GM18951 (cell line): ENCODE data around the gene IL17A.

Experiments
- POLR2A ChIP-seq: IDR thresholded peaks from 4 replicates; pipeline ENCODE4 v1.6.1; 2011; ENCODE audit warnings: mild to moderate bottlenecking; ENCODE audit not compliant: insufficient read length, insufficient read depth; ENCODE audit errors: extremely low read depth
- in situ Hi-C: fragments of 300-500 bp; cut with MboI; formaldehyde crosslinking; loops from one replicate; pipeline ENCODE4 v1.12.0; 2022; ENCODE audit warnings: low sequenced_read_pairs, mixed read lengths, inconsistent platforms; ENCODE audit not compliant: unreplicated experiment

The IL17A gene

GRCh38 chr6:52154381-52154780 lies 31.8 kb upstream of the IL17A start:
- TF ChIP-seq POLR2A = no peak
- in situ Hi-C loops = loop anchor here (25.0 kb wide), 1 partner anchor 233 kb away; no protein-coding TSS in a partner anchor

DNA sequence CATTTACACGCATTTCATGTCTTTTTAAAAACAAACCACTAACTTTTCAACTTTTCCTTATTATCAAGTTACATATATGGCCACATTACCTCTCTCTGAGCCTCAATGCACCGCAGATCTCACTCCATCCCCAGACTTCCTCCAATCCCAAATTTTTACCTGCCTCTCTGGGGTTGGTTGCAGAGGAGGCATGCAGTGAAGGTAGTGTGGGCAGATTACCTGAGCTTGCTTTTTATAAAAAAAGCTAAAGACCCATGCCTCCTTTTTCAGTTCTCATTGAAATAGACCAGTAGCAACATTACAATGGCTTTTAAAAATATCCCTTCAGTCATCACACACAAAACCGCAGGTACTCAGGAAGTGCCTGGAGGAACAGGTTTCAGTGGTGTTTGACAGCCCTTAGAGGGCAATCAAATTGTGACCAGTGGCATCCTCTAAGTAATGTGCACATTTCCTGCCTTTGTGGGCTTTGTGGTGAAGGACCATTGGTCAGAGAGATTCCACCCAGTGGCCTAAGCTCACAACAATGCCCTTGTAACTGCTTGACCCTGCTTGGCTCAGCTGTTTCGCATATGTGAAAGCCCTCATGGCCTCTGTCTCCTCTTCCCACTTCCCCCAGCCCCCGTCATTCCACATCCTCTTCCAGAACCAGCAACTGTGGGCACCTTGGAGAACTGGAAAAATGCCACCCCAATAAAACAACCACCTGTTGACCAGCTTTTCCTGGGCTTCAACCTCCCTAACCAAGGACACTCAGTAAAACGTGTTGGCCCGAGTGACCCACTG lies 30.2 kb upstream of the IL17A start:
- in situ Hi-C loops = loop anchor here (25.0 kb wide), 1 partner anchor 231 kb away; no protein-coding TSS in a partner anchor
- no peak for TF ChIP-seq POLR2A

- no peak for TF ChIP-seq POLR2A
- in situ Hi-C loops = loop anchor here (25.0 kb wide), 1 partner anchor 230 kb away; no protein-coding TSS in a partner anchor
Observed at GRCh38 chr6:52157301-52157941, 28.8 kb upstream of the IL17A start.

GRCh38 chr6:52160472-52161104 lies 25.6 kb upstream of the IL17A start:
- in situ Hi-C loops = loop anchor here (25.0 kb wide), 1 partner anchor 227 kb away; no protein-coding TSS in a partner anchor
- no peak for TF ChIP-seq POLR2A

DNA sequence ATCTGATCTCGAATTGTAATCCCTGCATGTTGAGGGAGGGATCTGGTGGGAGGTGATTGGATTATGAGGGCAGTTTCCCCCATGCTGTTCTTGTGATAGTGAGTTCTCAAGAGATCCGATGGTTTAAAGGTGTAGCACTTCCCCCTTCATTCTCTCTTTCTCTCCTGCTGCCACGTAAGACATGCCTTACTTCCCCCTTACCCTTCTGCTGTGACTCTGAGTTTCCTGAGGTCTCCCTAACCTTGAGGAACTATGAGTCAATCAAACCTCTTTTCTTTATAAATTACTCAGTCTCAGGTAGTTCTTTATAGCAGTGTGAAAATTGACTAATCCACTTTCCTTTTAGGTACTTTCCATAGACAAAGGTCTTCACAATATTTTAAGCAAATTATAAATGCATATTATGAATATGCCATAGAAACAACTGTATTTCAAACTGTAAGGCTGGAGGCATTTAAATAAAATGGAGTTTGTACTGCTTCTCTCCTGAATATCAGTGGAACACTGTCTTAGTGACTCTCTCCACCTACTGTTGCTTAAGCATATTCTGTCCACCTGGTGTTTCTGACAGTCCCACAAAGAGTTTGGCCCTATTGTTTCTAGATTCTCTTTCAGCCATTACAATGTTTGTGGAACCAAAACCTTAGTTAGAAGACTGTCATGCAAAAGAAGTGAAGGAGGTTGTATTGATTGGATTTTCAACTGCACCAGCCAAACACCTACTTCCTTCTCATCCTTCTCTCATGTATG lies 24.3 kb upstream of the IL17A start:
- no peak for TF ChIP-seq POLR2A
- in situ Hi-C loops = loop anchor here (25.0 kb wide), 1 partner anchor 225 kb away; no protein-coding TSS in a partner anchor

DNA sequence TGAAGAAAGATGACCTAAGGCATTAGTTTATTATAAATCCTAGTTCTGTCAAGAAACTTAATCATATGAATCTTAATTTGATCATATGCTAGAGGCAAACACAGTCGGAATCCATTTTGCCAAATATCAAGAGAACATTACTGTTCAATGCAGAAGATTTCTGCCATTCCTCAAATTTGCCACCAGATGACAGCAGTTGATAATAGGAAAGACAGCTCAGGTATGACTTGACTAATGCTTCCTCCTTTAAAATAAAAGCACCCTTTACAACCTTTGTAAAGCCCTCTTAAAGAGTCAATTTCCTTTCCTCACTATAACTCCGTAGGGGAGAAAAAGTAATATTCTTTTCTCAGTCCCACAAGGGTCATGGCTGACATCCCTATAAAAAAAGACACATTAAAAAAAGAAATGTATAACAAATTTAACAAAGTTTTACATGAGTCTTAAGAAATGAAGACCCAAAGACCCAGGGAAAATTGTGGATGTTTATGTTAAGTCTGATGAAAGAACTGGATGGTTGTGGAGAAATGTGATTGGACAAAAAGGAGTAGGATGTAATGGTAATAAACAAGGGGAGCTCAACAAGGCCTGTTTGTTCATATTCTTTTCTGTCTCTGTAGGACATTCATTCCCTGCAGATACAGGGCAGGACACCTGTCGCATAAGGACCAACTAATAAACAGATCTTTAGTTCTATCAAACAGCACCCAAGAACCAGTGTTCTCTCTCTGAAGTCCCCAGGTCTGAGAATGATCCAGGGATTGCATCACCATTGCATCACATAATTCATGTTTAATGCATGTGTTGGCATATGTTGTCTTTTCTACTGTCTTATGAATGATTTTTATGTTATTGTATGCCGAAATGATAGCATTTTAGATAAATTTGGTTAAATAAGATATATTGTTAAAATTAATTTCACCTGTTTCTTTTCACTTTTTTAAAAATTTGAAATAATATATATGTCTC lies 23.0 kb upstream of the IL17A start:
- in situ Hi-C loops = loop anchor here (25.0 kb wide), 1 partner anchor 224 kb away; no protein-coding TSS in a partner anchor
- TF ChIP-seq POLR2A = no peak

DNA sequence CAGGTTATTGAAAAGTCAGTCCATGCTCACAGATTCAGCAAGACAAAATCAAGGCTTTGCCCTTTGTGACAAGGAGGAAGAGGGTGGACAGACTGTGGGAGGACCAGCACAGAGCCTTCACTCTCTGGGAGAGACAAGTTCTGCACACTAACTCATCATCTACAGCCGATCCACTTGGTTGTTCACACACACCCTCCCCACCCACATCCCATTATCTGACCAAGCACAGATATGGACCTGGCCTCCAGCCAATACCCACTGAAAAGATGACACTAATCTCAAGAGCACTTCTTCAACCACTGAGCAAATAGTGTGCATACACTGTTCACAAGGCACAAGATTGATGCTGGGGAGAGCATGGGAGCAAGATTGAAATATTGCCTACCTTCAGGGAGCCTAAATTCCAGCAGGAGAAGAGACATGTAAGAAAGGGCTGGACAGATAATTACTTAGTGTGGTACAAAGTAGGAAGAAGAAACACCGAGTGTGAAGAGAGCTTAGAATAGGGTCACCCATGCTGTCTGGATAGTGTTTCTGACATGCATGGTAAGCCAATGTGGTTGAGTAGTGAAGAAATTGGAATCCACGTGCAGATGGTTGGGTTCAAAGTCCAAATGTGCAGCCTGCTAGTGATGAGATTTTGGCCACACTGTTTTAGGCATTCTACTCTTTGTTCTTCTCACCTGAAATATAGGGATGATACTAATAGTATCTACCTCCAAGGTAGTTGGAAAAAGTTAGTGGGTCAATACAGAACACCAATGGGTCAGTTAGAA lies 21.7 kb upstream of the IL17A start:
- in situ Hi-C loops = loop anchor here (5.0 to 25.0 kb wide), 2 partner anchors 93 to 223 kb away; no protein-coding TSS in a partner anchor
- TF ChIP-seq POLR2A = no peak

GRCh38 chr6:52167267-52167666 lies 18.9 kb upstream of the IL17A start:
- in situ Hi-C loops = loop anchor here (5.0 to 25.0 kb wide), 2 partner anchors 90 to 220 kb away; no protein-coding TSS in a partner anchor

DNA sequence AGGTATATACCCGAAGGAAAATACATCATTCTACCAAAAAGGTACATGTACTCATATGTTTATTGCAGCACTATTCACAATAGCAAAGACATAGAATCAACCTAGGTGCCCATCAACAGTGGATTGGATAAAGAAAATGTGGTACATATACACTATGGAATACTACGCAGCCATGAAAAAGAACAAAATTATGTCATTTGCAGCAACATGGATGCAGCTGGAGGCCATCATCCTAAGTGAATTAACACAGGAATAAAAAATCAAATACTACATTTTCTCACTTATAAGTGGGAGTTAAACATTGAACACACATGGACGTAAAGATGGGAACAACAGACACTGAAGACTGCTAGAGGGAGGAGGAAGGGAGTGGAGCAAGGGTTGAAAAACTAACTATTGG lies 17.8 kb upstream of the IL17A start:
- in situ Hi-C loops = loop anchor here (5.0 to 25.0 kb wide), 2 partner anchors 89 to 219 kb away; no protein-coding TSS in a partner anchor

More at GRCh38 chr6:52167267-52167666, 18.9 kb upstream of the IL17A start:
- no peak for TF ChIP-seq POLR2A

- no peak for TF ChIP-seq POLR2A
- in situ Hi-C loops = loop anchor here (25.0 kb wide), 1 partner anchor 213 kb away; no protein-coding TSS in a partner anchor
Observed at GRCh38 chr6:52174118-52174517, 12.1 kb upstream of the IL17A start.

DNA sequence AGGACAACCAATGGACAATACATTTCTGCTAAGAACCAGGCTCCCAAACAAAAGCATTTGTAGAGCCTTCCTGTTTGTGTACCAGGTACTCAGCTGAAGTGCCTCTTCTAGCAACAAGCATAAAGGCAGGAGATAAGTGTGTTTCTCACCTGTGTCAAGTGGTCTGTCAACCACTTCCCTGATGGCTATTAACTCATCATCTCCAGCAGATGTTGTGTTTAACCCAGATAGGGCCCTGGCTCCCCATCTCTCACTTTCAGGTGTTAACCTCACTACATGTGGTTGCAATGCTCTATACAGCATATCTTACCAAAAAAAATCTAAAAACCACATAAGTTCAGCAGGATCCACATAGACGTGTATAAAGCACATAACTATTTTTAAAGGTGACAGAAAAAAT lies 9.6 kb upstream of the IL17A start:
- TF ChIP-seq POLR2A = no peak
- in situ Hi-C loops = no loop called here
